Activated CD4-positive, alpha-beta memory T cell treated with anti-CD3 and anti-CD28 coated beads, Interleukin-2, amount 10 ng/mL, durations not matched to agents 7 days and 5 days (primary cell): ENCODE results near the gene TMBIM6. TPM values are rescaled to one million over a fixed set of nuclear protein-coding genes. Genes with fewer than 3 reads are reported as not detected.
A peak's percentile ranks its signal among the peaks of the same experiment; 100 is the strongest.
"Not testable (repeated sequence)": the region's sequence is repeated elsewhere in the genome, so short reads cannot be mapped to it uniquely, and the experiment has no call there.

Experiments used
- CTCF ChIA-PET: fragments of 350-600 bp; sonication (Branson Sonifier 250); formaldehyde crosslinking; loops from one replicate; lab custom pipeline; 2021; ENCODE audit warnings: antibody characterized with exemption, inconsistent platforms; lab: Charles Lee
- POLR2A ChIA-PET: fragments of 350-600 bp; sonication (Branson Sonifier 250); formaldehyde crosslinking; loops from one replicate; lab custom pipeline; 2021; ENCODE audit warnings: antibody characterized with exemption; lab: Charles Lee
- DNase-seq: peaks from one replicate; pipeline ENCODE4 v3.0.0-alpha.2; 2020
- H3K27ac Mint-ChIP-seq: one replicate; pipeline ENCODE4 v1.8.0; 2021; ENCODE audit warnings: mild to moderate bottlenecking, mixed read lengths
- H3K27me3 Mint-ChIP-seq: one replicate; pipeline ENCODE4 v1.8.0; 2021; ENCODE audit warnings: mixed read lengths
- H3K36me3 Mint-ChIP-seq: one replicate; pipeline ENCODE4 v1.8.0; 2021; ENCODE audit warnings: low read depth, mixed read lengths
- H3K4me1 Mint-ChIP-seq: one replicate; pipeline ENCODE4 v1.8.0; 2021; ENCODE audit warnings: mixed read lengths
- H3K4me3 Mint-ChIP-seq: one replicate; pipeline ENCODE4 v1.8.0; 2021; ENCODE audit warnings: mild to moderate bottlenecking, mixed read lengths
- H3K9me3 Mint-ChIP-seq: one replicate; pipeline ENCODE4 v1.8.0; 2021; ENCODE audit warnings: mixed read lengths
- total RNA-seq, 2 experiments: library from RNA; stranded (reverse); gene quantifications; one replicate each; pipeline ENCODE4 v1.2.3, GENCODE V29; 2021

The TMBIM6 gene
- total RNA-seq, 2 experiments from 2014 or later = 600 to 613 TPM

- peak overlapping the region; percentile 88 for H3K4me3 Mint-ChIP-seq
- H3K9me3 Mint-ChIP-seq = no peaks in the 10 kb centered on the region
- H3K27ac Mint-ChIP-seq = peak overlapping the region; percentile 65
- H3K4me1 Mint-ChIP-seq = peaks cover 43% of the 10 kb centered on the region
- peaks cover 21% of the 10 kb centered on the region for H3K27me3 Mint-ChIP-seq
- ChIA-PET POLR2A (interaction anchor here (0.8 to 6.9 kb wide), 12 partner anchors 23 to 84 kb away, joined by 3 to 72 read pairs (median 12); partner anchors contain the start of genes PRPF40B and TMBIM6), CTCF (interaction anchor here (0.7 to 13.4 kb wide), 13 partner anchors 9 to 137 kb away, joined by 3 to 372 read pairs (median 5); partner anchors contain the start of genes BCDIN3D and TMBIM6)
- DNase-seq = peak; percentile 28
- H3K36me3 Mint-ChIP-seq = peaks cover 7% of the 10 kb centered on the region
Measured at GRCh38 chr12:49706351-49707127, 34.8 kb upstream of the TMBIM6 start.

GRCh38 chr12:49707128-49707811 lies 34.1 kb upstream of the TMBIM6 start, which contains the start of gene FMNL3:
Gene FMNL3 (minus strand): TSS chr12:49707405. CDS start chr12:49707180, 225 bp downstream.
- Mint-ChIP-seq H3K4me3 (peak within 1 kb of the TSS; percentile 88), H3K36me3 (peaks cover 7% of the 10 kb centered on the region), H3K4me1 (peaks cover 41% of the 10 kb centered on the region), H3K27ac (peak within 1 kb of the TSS; percentile 65), H3K27me3 (peaks cover 26% of the 10 kb centered on the region), H3K9me3 (no peaks in the 10 kb centered on the region)
- DNase-seq = peak; percentile 98
- POLR2A ChIA-PET = interaction anchor here (0.8 to 6.9 kb wide), 10 partner anchors 23 to 70 kb away, joined by 3 to 72 read pairs (median 13); partner anchors contain the start of gene TMBIM6
- CTCF ChIA-PET = interaction anchor here (0.7 to 13.4 kb wide), 12 partner anchors 10 to 136 kb away, joined by 3 to 372 read pairs (median 4); partner anchors contain the start of genes BCDIN3D and TMBIM6

- ChIA-PET POLR2A (interaction anchor here (1.0 to 6.9 kb wide), 5 partner anchors 45 to 76 kb away, joined by 3 to 38 read pairs (median 12); no protein-coding TSS in a partner anchor), CTCF (interaction anchor here (0.6 to 13.4 kb wide), 7 partner anchors 9 to 65 kb away, joined by 3 to 372 read pairs (median 4); partner anchors contain the start of gene TMBIM6)
- no peaks in the 10 kb centered on the region for H3K9me3 Mint-ChIP-seq
- H3K27ac Mint-ChIP-seq = no peak overlapping the region
- H3K27me3 Mint-ChIP-seq = peaks cover 29% of the 10 kb centered on the region
- no peak for DNase-seq
- H3K4me3 Mint-ChIP-seq = peak overlapping the region; percentile 63
- H3K4me1 Mint-ChIP-seq = peaks cover 36% of the 10 kb centered on the region
- H3K36me3 Mint-ChIP-seq = peaks cover 7% of the 10 kb centered on the region
Measured at GRCh38 chr12:49707812-49708147, 33.6 kb upstream of the TMBIM6 start.

DNA sequence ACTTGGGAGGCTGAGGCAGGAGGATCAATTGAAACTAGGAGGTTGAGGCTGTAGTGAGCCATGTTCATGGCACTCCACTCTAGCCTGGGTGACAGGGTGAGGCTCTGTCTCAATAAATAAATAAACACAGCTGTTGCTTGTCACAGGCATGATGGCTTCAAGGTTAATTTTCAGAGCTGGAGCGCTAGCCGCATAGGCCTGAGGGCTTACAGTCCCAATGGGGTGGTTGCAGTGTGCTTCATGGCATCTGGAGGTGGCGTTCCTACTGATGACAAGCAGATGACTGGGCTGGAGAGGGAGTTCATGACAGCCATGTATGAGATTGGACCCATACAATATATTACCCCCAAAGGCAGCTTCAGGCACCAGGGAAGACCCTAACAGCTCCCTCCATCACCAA lies 32.5 kb upstream of the TMBIM6 start:
- ChIA-PET POLR2A (interaction anchor here (1.0 to 6.9 kb wide), 5 partner anchors 46 to 77 kb away, joined by 3 to 38 read pairs (median 12); no protein-coding TSS in a partner anchor), CTCF (interaction anchor here (0.7 to 13.4 kb wide), 8 partner anchors 8 to 66 kb away, joined by 3 to 372 read pairs (median 4); partner anchors contain the start of gene TMBIM6)
- H3K27ac Mint-ChIP-seq = no peak overlapping the region
- peaks cover 25% of the 10 kb centered on the region for H3K4me1 Mint-ChIP-seq
- peaks cover 30% of the 10 kb centered on the region for H3K27me3 Mint-ChIP-seq
- no peaks in the 10 kb centered on the region for H3K9me3 Mint-ChIP-seq
- H3K36me3 Mint-ChIP-seq = peaks cover 7% of the 10 kb centered on the region
- no peak overlapping the region for H3K4me3 Mint-ChIP-seq
- DNase-seq = no peak

GRCh38 chr12:49713952-49714351 lies 27.4 kb upstream of the TMBIM6 start:
- H3K4me3 Mint-ChIP-seq, POLR2A ChIA-PET, H3K27ac Mint-ChIP-seq, H3K4me1 Mint-ChIP-seq, H3K36me3 Mint-ChIP-seq, H3K9me3 Mint-ChIP-seq, DNase-seq: not testable (repeated sequence)
- CTCF ChIA-PET = interaction anchor here (13.4 kb wide), 1 partner anchor 72 kb away, joined by 372 read pairs; no protein-coding TSS in a partner anchor
- peaks cover 44% of the 10 kb centered on the region for H3K27me3 Mint-ChIP-seq

DNA sequence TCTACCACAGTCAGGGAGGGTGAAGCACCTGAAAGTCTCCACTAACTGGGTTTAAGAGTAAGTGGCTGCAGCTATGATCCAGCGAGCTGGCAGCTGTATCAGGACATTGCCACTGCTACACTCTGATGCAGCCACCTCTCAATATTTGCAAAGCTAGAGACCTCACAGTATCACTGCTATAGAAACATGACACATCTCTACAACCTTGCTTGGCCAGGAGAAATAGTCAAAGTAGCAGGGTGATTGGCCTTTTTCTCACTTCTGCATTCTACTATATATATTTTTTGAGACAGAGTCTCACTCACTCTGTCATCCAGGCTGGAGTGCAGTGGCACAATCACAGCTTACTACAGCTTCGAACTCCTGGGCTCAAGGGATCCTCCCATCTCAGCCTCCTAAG lies 24.8 kb upstream of the TMBIM6 start:
- H3K9me3 Mint-ChIP-seq = no peaks in the 10 kb centered on the region
- CTCF ChIA-PET = interaction anchor here (1.3 to 3.1 kb wide), 6 partner anchors 8 to 71 kb away, joined by 3 to 12 read pairs (median 4); partner anchors contain the start of gene TMBIM6
- no peak overlapping the region for H3K27ac Mint-ChIP-seq
- no peak for DNase-seq
- no peaks in the 10 kb centered on the region for H3K4me1 Mint-ChIP-seq
- H3K36me3 Mint-ChIP-seq = no peaks in the 10 kb centered on the region
- POLR2A ChIA-PET = interaction anchor here (1.4 kb wide), 1 partner anchor 25 kb away, joined by 10 read pairs; the partner anchor contains the start of gene TMBIM6
- peaks cover 44% of the 10 kb centered on the region for H3K27me3 Mint-ChIP-seq
- H3K4me3 Mint-ChIP-seq = no peak overlapping the region

GRCh38 chr12:49717800-49718199 lies 23.6 kb upstream of the TMBIM6 start:
- not testable (repeated sequence) for H3K4me1 Mint-ChIP-seq, H3K9me3 Mint-ChIP-seq, H3K27ac Mint-ChIP-seq, DNase-seq, H3K36me3 Mint-ChIP-seq, H3K4me3 Mint-ChIP-seq
- ChIA-PET CTCF (interaction anchor here (1.2 to 3.1 kb wide), 5 partner anchors 11 to 73 kb away, joined by 3 to 12 read pairs (median 4); partner anchors contain the start of genes FMNL3 and TMBIM6), POLR2A (interaction anchor here (1.0 kb wide), 1 partner anchor 23 kb away, joined by 4 read pairs; the partner anchor contains the start of gene TMBIM6)
- peaks cover 39% of the 10 kb centered on the region for H3K27me3 Mint-ChIP-seq

DNA sequence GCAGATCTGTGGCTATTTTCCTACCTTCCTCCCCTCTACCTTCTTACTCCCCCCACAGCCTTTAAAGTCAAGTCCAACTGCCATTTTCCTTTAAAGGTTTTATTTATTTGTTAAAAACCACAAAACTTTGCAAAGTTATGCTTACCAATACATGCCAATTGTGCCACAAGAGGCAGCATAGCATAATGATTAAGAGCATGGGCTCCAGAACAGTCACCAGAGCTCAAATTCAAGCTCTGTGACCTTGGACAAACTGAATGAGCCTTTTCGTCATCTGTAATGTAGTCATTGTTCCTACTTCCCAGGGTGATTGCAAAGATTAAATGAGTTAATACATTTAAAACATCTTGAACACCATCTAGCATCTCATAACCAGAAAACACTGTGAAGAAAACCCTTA lies 21.1 kb upstream of the TMBIM6 start:
- ChIA-PET POLR2A (interaction anchor here (0.8 kb wide), 1 partner anchor 21 kb away, joined by 4 read pairs; the partner anchor contains the start of gene TMBIM6), CTCF (interaction anchor here (0.9 to 1.3 kb wide), 3 partner anchors 11 to 75 kb away, joined by 3 to 4 read pairs (median 3); no protein-coding TSS in a partner anchor)
- Mint-ChIP-seq H3K9me3 (no peaks in the 10 kb centered on the region), H3K4me3 (no peak overlapping the region), H3K36me3 (no peaks in the 10 kb centered on the region), H3K27ac (no peak overlapping the region), H3K4me1 (no peaks in the 10 kb centered on the region), H3K27me3 (peaks cover 41% of the 10 kb centered on the region)
- DNase-seq = no peak

DNA sequence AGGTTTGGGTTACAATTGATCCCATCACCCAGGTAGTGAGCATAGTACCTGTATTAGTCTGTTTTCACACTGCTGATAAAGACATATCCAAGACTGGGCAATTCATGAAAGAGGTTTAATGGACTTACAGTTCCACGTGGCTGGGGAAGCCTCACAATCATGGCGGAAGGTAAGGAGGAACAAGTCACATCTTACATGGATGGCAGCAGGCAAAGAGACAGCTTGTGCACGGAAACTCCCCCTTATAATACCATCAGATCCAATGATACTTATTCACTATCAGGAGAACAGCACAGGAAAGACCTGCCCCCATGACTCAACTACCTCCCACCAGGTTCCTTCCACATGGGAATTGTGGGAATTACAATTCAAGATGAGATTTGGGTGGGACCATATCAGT lies 20.0 kb upstream of the TMBIM6 start:
- H3K36me3 Mint-ChIP-seq, H3K4me1 Mint-ChIP-seq, H3K27ac Mint-ChIP-seq, H3K9me3 Mint-ChIP-seq, DNase-seq, POLR2A ChIA-PET, H3K4me3 Mint-ChIP-seq: not testable (repeated sequence)
- CTCF ChIA-PET = interaction anchor here (1.2 to 1.3 kb wide), 2 partner anchors 12 to 76 kb away, joined by 3 read pairs; no protein-coding TSS in a partner anchor
- peaks cover 44% of the 10 kb centered on the region for H3K27me3 Mint-ChIP-seq

- ChIA-PET POLR2A (no interaction called here), CTCF (no interaction called here)
- Mint-ChIP-seq H3K4me1 (no peaks in the 10 kb centered on the region), H3K27me3 (peaks cover 29% of the 10 kb centered on the region), H3K9me3 (no peaks in the 10 kb centered on the region), H3K36me3 (no peaks in the 10 kb centered on the region), H3K4me3 (no peak overlapping the region), H3K27ac (no peak overlapping the region)
- DNase-seq = no peak
Measured at GRCh38 chr12:49728446-49728845, 12.9 kb upstream of the TMBIM6 start.

- DNase-seq = no peak
- H3K27me3 Mint-ChIP-seq = peaks cover 23% of the 10 kb centered on the region
- H3K4me1 Mint-ChIP-seq = peaks cover 4% of the 10 kb centered on the region
- ChIA-PET CTCF (interaction anchor here (0.5 kb wide), 1 partner anchor 1276 kb away, joined by 3 read pairs; no protein-coding TSS in a partner anchor), POLR2A (no interaction called here)
- H3K4me3 Mint-ChIP-seq = no peak overlapping the region
- no peaks in the 10 kb centered on the region for H3K9me3 Mint-ChIP-seq
- H3K36me3 Mint-ChIP-seq = no peaks in the 10 kb centered on the region
- H3K27ac Mint-ChIP-seq = no peak overlapping the region
Measured at GRCh38 chr12:49730050-49730449, 11.3 kb upstream of the TMBIM6 start.

DNA sequence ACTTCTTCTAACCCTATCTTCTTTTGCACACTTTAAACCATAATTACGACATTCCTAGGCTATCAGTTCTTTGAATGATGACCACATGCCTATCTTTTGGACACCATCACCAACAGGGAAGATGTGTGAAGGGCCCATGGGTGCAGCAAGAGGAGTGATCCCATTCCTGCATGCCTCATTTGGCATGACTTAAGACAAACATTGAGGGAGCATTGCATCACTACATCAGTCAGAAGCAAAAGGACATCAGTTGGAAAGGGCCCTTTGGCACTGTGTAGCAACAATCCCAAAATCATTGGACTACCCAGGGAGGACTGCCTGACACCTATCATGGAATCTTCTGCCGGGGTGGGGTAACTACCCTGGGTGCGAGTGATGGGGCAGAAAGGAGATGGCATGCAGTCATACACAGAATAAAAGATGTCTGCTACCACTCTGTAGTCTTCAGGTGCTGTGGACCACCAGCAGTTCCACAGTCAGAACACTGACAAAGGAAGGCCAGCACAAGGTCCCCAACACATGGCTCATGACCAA lies 10.7 kb upstream of the TMBIM6 start:
- no peak overlapping the region for H3K27ac Mint-ChIP-seq
- DNase-seq = no peak
- H3K9me3 Mint-ChIP-seq = no peaks in the 10 kb centered on the region
- peaks cover 21% of the 10 kb centered on the region for H3K27me3 Mint-ChIP-seq
- ChIA-PET CTCF (no interaction called here), POLR2A (no interaction called here)
- no peaks in the 10 kb centered on the region for H3K36me3 Mint-ChIP-seq
- H3K4me3 Mint-ChIP-seq = no peak overlapping the region
- peaks cover 5% of the 10 kb centered on the region for H3K4me1 Mint-ChIP-seq
